PC-9 (cell line): ENCODE measurements around the gene PDGFD. TPM values are rescaled to one million over a fixed set of nuclear protein-coding genes. Genes with fewer than 3 reads are reported as not detected.

ENCODE experiments used
- BruUV-seq: library from RNA; stranded (reverse); fragments of 400-500 nt; replicated peaks from 2 replicates; lab custom pipeline; 2021; lab: Mats Ljungman, UMichigan
- CTCF ChIA-PET: fragments of 300-600 bp; sonication (Branson Sonifier 250); formaldehyde crosslinking; loops from one replicate; lab custom pipeline; 2022; ENCODE audit warnings: antibody characterized with exemption; lab: Charles Lee
- POLR2A ChIA-PET: fragments of 300-600 bp; sonication (Branson Sonifier 250); formaldehyde crosslinking; loops from one replicate; lab custom pipeline; 2022; ENCODE audit warnings: antibody characterized with exemption; ENCODE audit not compliant: unreplicated experiment; lab: Charles Lee
- DNase-seq, 2 experiments: peaks; one replicate each; pipeline versions ENCODE4 v3.0.0 to v3.0.0-alpha.2; 2015 to 2022; ENCODE audit warnings: mixed read lengths in 1 of 2
- H2AFZ ChIP-seq: fragments of 200-600 bp; sonication (generic); 2 replicates; pipeline ENCODE4 v1.8.1; 2017; ENCODE audit warnings: antibody characterized with exemption
- H3F3A ChIP-seq: fragments of 200-600 bp; sonication (generic); 2 replicates; pipeline ENCODE4 v1.8.1; 2017; ENCODE audit warnings: antibody characterized with exemption, mild to moderate bottlenecking, low read depth; ENCODE audit not compliant: insufficient read depth
- H3K27ac ChIP-seq: fragments of 200-600 bp; sonication (generic); 2 replicates; pipeline ENCODE4 v1.6.1; 2016; ENCODE audit warnings: mixed run types
- H3K27me3 ChIP-seq: fragments of 200-600 bp; sonication (generic); 2 replicates; pipeline ENCODE4 v1.6.1; 2016; ENCODE audit warnings: low read depth, mixed run types; ENCODE audit not compliant: insufficient read depth
- H3K36me3 ChIP-seq: fragments of 200-600 bp; sonication (generic); 2 replicates; pipeline ENCODE4 v1.6.1; 2016; ENCODE audit warnings: low read depth, mixed run types
- H3K4me1 ChIP-seq: fragments of 200-600 bp; sonication (generic); replicated peaks from 2 replicates; pipeline ENCODE4 v1.6.1; 2016; ENCODE audit warnings: mixed run types; ENCODE audit not compliant: insufficient read depth
- H3K4me2 ChIP-seq: fragments of 200-600 bp; sonication (generic); 2 replicates; pipeline ENCODE4 v1.6.1; 2017; ENCODE audit warnings: mixed run types
- H3K4me3 ChIP-seq: fragments of 200-600 bp; sonication (generic); 2 replicates; pipeline ENCODE4 v1.6.1; 2016; ENCODE audit warnings: mixed run types
- H3K79me2 ChIP-seq: fragments of 200-600 bp; sonication (generic); 2 replicates; pipeline ENCODE4 v1.6.1; 2017; ENCODE audit warnings: low read depth, mixed run types
- H3K9me2 ChIP-seq: fragments of 200-600 bp; sonication (generic); 2 replicates; pipeline ENCODE4 v1.8.1; 2017; ENCODE audit warnings: mild to moderate bottlenecking; ENCODE audit not compliant: insufficient read depth
- H3K9me3 ChIP-seq: fragments of 200-600 bp; sonication (generic); 2 replicates; pipeline ENCODE4 v1.8.1; 2016; ENCODE audit warnings: low read depth; ENCODE audit not compliant: insufficient read depth
- H4K20me1 ChIP-seq: fragments of 200-600 bp; sonication (generic); 2 replicates; pipeline ENCODE4 v1.8.1; 2017; ENCODE audit not compliant: insufficient read depth
- EZH2 ChIP-seq: fragments of 200-600 bp; sonication (generic); IDR thresholded peaks from 2 replicates; pipeline ENCODE4 v1.8.0; 2017; ENCODE audit warnings: antibody characterized with exemption, low read depth
- intact Hi-C: fragments of 100-400 bp; cut with micrococcal nuclease; formaldehyde crosslinking; loops from one replicate; pipeline ENCODE4 v1.10.0; 2022; ENCODE audit not compliant: unreplicated experiment
- total RNA-seq: library from RNA; stranded (reverse); gene quantifications from 2 replicates; pipeline ENCODE4 v1.2.3, GENCODE V29; 2021
- TF ChIP-seq, protein P1 (sequence below): fragments of 200-600 bp; sonication (generic); conservative IDR thresholded peaks from 2 replicates; pipeline ENCODE4 v1.6.1; 2017; ENCODE audit warnings: mixed run types, antibody characterized with exemption, mild to moderate bottlenecking, moderate library complexity

PDGFD gene
- total RNA-seq, 1 experiment from 2014 or later, result 6.1 TPM

DNA sequence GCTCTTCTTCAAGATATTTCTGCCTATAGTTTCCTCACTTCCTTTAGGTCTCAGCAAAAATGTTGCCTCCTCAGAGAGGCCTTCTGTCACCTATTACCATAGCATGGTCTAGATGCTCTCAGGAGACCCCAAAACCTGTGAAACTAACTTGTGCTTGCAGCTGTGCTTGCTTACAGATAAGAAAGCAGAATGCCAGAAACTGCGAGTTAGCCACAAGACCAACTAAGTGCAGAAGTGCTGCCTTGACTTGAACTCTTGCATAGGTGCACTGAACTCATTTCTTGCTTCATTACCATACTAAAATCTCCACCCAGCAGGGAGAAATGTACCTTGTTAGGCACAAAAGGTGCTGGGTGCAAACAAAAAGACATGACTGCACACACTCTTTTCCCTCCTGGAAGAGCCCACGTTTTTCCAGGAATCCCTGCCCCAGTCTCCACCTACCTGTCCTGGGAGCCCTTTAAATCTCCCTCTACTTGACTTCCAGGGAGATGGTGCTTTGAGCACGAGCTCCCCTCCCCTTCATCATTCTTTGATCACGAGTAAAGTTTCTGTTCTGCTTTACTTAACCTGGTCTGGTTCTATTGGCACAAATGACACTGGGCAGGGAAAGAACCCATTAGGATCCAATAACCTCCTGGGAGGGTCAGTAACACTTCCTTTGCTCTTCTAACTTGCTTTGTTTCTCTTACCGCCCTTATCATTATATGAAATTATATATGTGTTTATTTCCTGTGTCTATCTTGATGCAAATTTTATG is 265.2 kb downstream of the PDGFD start:
- intact Hi-C loops, result no loop called here
- Histone ChIP-seq H3K9me3 (no peaks in the 10 kb centered on the region), H3K36me3 (no peaks in the 10 kb centered on the region), H3F3A (no peaks in the 10 kb centered on the region), H4K20me1 (no peaks in the 10 kb centered on the region), H3K27me3 (no peaks in the 10 kb centered on the region), H3K4me3 (no peak overlapping the region), H2AFZ (no peak overlapping the region), H3K79me2 (no peaks in the 10 kb centered on the region), H3K4me2 (no peak overlapping the region), H3K27ac (no peak overlapping the region), H3K9me2 (no peaks in the 10 kb centered on the region), H3K4me1 (no peaks in the 10 kb centered on the region)
- POLR2A ChIA-PET, result no interaction called here
- no peak for DNase-seq
- TF ChIP-seq, protein P1, sequence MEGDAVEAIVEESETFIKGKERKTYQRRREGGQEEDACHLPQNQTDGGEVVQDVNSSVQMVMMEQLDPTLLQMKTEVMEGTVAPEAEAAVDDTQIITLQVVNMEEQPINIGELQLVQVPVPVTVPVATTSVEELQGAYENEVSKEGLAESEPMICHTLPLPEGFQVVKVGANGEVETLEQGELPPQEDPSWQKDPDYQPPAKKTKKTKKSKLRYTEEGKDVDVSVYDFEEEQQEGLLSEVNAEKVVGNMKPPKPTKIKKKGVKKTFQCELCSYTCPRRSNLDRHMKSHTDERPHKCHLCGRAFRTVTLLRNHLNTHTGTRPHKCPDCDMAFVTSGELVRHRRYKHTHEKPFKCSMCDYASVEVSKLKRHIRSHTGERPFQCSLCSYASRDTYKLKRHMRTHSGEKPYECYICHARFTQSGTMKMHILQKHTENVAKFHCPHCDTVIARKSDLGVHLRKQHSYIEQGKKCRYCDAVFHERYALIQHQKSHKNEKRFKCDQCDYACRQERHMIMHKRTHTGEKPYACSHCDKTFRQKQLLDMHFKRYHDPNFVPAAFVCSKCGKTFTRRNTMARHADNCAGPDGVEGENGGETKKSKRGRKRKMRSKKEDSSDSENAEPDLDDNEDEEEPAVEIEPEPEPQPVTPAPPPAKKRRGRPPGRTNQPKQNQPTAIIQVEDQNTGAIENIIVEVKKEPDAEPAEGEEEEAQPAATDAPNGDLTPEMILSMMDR, result no peak
- TF ChIP-seq EZH2, result no peak
- CTCF ChIA-PET, result interaction anchor here (0.8 kb wide), 1 partner anchor 41 kb away, joined by 3 read pairs; no protein-coding TSS in a partner anchor
- no TSS peak for BruUV-seq

DNA sequence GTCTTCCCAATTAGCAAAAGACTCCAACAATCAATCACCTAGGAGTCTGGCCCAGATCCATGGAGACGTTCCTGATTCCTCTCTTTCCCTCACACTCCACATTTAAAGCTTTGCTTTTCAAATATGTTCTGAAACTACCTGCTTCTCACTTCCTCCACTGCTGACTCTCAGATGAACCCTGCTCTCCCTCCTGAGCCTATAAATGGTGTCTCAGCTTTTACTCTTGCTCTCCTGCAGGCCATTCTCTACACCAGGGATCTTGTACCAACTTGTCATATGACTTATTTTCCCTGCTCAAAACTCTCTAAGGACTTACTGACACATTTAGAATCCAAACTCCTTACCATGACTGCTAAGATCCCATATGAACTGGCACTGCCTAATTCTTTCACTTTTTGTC is 265.9 kb downstream of the PDGFD start:
- no peaks in the 10 kb centered on the region for H3K27me3 ChIP-seq
- no peaks in the 10 kb centered on the region for H4K20me1 ChIP-seq
- BruUV-seq, result no TSS peak
- no peaks in the 10 kb centered on the region for H3F3A ChIP-seq
- H3K36me3 ChIP-seq, result no peaks in the 10 kb centered on the region
- H3K9me2 ChIP-seq, result no peaks in the 10 kb centered on the region
- POLR2A ChIA-PET, result no interaction called here
- H3K79me2 ChIP-seq, result no peaks in the 10 kb centered on the region
- CTCF ChIA-PET, result no interaction called here
- no peaks in the 10 kb centered on the region for H3K4me1 ChIP-seq
- H3K4me3 ChIP-seq, result no peak overlapping the region
- no peak overlapping the region for H3K4me2 ChIP-seq
- H3K27ac ChIP-seq, result no peak overlapping the region
- TF ChIP-seq, protein P1, result no peak
- TF ChIP-seq EZH2, result no peak
- H3K9me3 ChIP-seq, result no peaks in the 10 kb centered on the region
- no peak overlapping the region for H2AFZ ChIP-seq
- DNase-seq, result no peak
- intact Hi-C loops, result no loop called here

DNA sequence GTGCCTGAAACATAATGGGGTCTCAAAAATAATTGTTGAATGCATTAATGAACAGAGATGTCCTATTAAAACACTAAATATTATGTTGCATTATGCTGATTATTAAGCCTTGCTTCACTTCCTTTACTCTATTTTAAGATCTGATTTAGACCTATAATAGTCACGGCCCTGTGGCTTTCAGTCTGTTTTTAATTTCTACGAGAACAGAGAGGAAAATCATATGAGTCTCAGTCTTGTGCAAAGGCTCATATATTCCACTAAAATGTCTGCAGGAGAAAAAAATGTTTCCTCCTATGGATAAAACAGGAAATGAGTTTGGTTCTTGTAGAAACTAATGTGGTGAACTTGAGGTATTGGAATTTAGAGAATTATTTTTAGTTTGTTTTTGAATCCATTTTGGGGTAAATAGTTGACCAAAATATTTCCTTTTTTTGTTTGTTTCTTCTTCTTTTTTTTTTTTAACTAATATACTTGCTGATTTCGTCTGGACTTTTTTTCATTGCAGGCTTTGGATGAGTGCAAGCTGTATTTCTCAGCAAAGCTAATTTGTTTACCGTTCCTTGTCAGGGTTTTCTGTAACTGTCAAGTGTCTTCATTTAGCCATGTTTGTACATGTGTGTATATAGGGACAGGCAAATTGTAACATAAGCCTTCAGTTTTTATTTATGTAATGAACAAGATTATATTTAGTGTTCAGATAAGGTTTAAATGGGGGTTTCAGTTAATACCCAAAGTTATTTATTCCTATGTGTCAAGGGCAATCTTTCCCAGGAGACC is 266.6 kb downstream of the PDGFD start:
- Histone ChIP-seq H3K36me3 (no peaks in the 10 kb centered on the region), H3K79me2 (no peaks in the 10 kb centered on the region), H3F3A (no peaks in the 10 kb centered on the region), H3K4me3 (no peak overlapping the region), H2AFZ (no peak overlapping the region), H3K9me3 (no peaks in the 10 kb centered on the region), H3K4me1 (no peaks in the 10 kb centered on the region), H3K27ac (no peak overlapping the region), H4K20me1 (no peaks in the 10 kb centered on the region), H3K27me3 (no peaks in the 10 kb centered on the region), H3K4me2 (no peak overlapping the region), H3K9me2 (no peaks in the 10 kb centered on the region)
- intact Hi-C loops, result no loop called here
- DNase-seq, result no peak
- ChIA-PET POLR2A (no interaction called here), CTCF (no interaction called here)
- no peak for TF ChIP-seq EZH2
- TF ChIP-seq, protein P1, result no peak
- no TSS peak for BruUV-seq
